SK-N-SH (cell line): ENCODE measurements around the gene CTBP1. TPM values are rescaled to one million over a fixed set of nuclear protein-coding genes. Genes with fewer than 3 reads are reported as not detected.

ENCODE experiments used
- CTCF ChIA-PET: fragments of 300-600, 350-600 bp; formaldehyde crosslinking; extraction: SDS; loops from one replicate; lab custom pipeline; 2021; lab: Yijun Ruan, JAX
- POLR2A ChIA-PET: fragments of 350-600 bp; sonication (Branson Sonifier 250); formaldehyde crosslinking; extraction: SDS; loops from one replicate; lab custom pipeline; 2020; ENCODE audit warnings: antibody characterized with exemption, inconsistent platforms; lab: Yijun Ruan, JAX
- DNase-seq: peaks from one replicate; pipeline ENCODE4 v3.0.0; 2012
- H2AFZ ChIP-seq: fragments of 200-600 bp; sonication (generic); 2 replicates; pipeline ENCODE4 v1.8.1; 2016; ENCODE audit warnings: antibody characterized with exemption, mild to moderate bottlenecking, low read depth
- H3F3A ChIP-seq: fragments of 200-600 bp; sonication (generic); replicated peaks from 2 replicates; pipeline ENCODE3; 2016; ENCODE audit warnings: antibody characterized with exemption, mild to moderate bottlenecking; ENCODE audit not compliant: insufficient read depth
- H3K27ac ChIP-seq, 2 experiments: fragments of 200-500 bp in 1 of 2; fragments of 200-600 bp in 1 of 2; sonication (Bioruptor generic) in 1 of 2; sonication (generic), shearing (Covaris generic) in 1 of 2; 2 replicates each; pipeline versions ENCODE4 v1.5.1 to v1.6.1; 2014 to 2016; ENCODE audit warnings: low read depth in 2 of 2, inconsistent platforms in 1 of 2, low read length in 1 of 2, mild to moderate bottlenecking in 1 of 2, mixed read lengths in 1 of 2
- H3K27me3 ChIP-seq: fragments of 200-600 bp; sonication (generic), shearing (Covaris generic); 2 replicates; pipeline ENCODE4 v1.6.1; 2016; ENCODE audit warnings: mixed run types; ENCODE audit not compliant: insufficient read depth
- H3K36me3 ChIP-seq, 2 experiments: fragments of 200-500 bp in 1 of 2; fragments of 200-600 bp in 1 of 2; sonication (Bioruptor generic) in 1 of 2; sonication (generic) in 1 of 2; replicated peaks in 1 of 2; 2 replicates each; pipeline versions ENCODE3 to v1.5.1; 2014 to 2016; ENCODE audit warnings: low read length in 1 of 2, mild to moderate bottlenecking in 1 of 2; ENCODE audit not compliant: insufficient read depth in 2 of 2, control insufficient read depth in 1 of 2
- H3K4me1 ChIP-seq, 2 experiments: fragments of 200-500 bp in 1 of 2; fragments of 200-600 bp in 1 of 2; sonication (Bioruptor generic) in 1 of 2; sonication (generic), shearing (Covaris generic) in 1 of 2; 2 replicates each; pipeline versions ENCODE4 v1.5.1 to v1.6.1; 2014 to 2016; ENCODE audit warnings: low read depth in 1 of 2, low read length in 1 of 2, mixed run types in 1 of 2; ENCODE audit not compliant: insufficient read depth in 2 of 2, control insufficient read depth in 1 of 2
- H3K4me2 ChIP-seq: fragments of 200-600 bp; sonication (generic), shearing (Covaris generic); 2 replicates; pipeline ENCODE4 v1.6.1; 2017; ENCODE audit warnings: mixed run types
- H3K4me3 ChIP-seq, 2 experiments: fragments of 200-500 bp in 1 of 2; fragments of 200-600 bp in 1 of 2; sonication (Bioruptor generic) in 1 of 2; sonication (generic), shearing (Covaris generic) in 1 of 2; 2 replicates each; pipeline versions ENCODE4 v1.5.1 to v1.8.1; 2014 to 2016; ENCODE audit warnings: low read depth in 2 of 2, inconsistent platforms in 1 of 2, low read length in 1 of 2, mild to moderate bottlenecking in 1 of 2, mixed read lengths in 1 of 2, moderate library complexity in 1 of 2
- H3K79me2 ChIP-seq: fragments of 200-600 bp; sonication (generic); 2 replicates; pipeline ENCODE4 v1.8.1; 2017; ENCODE audit warnings: mild to moderate bottlenecking; ENCODE audit not compliant: insufficient read depth
- H3K9ac ChIP-seq: fragments of 200-600 bp; sonication (generic); 2 replicates; pipeline ENCODE4 v1.6.1; 2017; ENCODE audit warnings: mixed run types
- H3K9me2 ChIP-seq: fragments of 200-600 bp; sonication (generic); 2 replicates; pipeline ENCODE4 v1.6.1; 2017; ENCODE audit warnings: mixed run types
- H3K9me3 ChIP-seq: fragments of 200-600 bp; sonication (generic); 2 replicates; pipeline ENCODE4 v1.6.1; 2017; ENCODE audit warnings: mixed run types, mild to moderate bottlenecking, moderate library complexity
- H4K20me1 ChIP-seq: fragments of 200-600 bp; sonication (generic); 2 replicates; pipeline ENCODE4 v1.6.1; 2017; ENCODE audit warnings: mild to moderate bottlenecking, mixed run types; ENCODE audit not compliant: insufficient read depth
- CHD2 ChIP-seq: fragments of 150-350 bp; IDR thresholded peaks from 2 replicates; pipeline ENCODE4 v1.6.1; 2018; ENCODE audit warnings: low read length; ENCODE audit not compliant: partially characterized antibody
- EP300 ChIP-seq, 2 experiments: IDR thresholded peaks; 2 replicates each; pipeline versions ENCODE4 v1.4.0 to v1.6.1; 2012; ENCODE audit warnings: borderline replicate concordance in 1 of 2, low read depth in 1 of 2, low read length in 1 of 2
- FOSL2 ChIP-seq: IDR thresholded peaks from 2 replicates; pipeline ENCODE4 v1.4.0; 2012; ENCODE audit warnings: low read depth, mild to moderate bottlenecking, moderate library complexity, borderline replicate concordance
- GABPA ChIP-seq: IDR thresholded peaks from 2 replicates; pipeline ENCODE4 v1.4.0; 2012; ENCODE audit warnings: low read depth, mild to moderate bottlenecking
- IRF3 ChIP-seq: fragments of 150-350 bp; IDR thresholded peaks from 2 replicates; pipeline ENCODE4 v1.6.1; 2016; ENCODE audit warnings: mild to moderate bottlenecking, low read depth, low read length
- JUND ChIP-seq: IDR thresholded peaks from 2 replicates; pipeline ENCODE4 v1.4.0; 2012
- MAX ChIP-seq: IDR thresholded peaks from 2 replicates; pipeline ENCODE4 v1.4.0; 2012; ENCODE audit warnings: low read depth
- MEF2A ChIP-seq: IDR thresholded peaks from 2 replicates; pipeline ENCODE4 v1.4.0; 2012; ENCODE audit warnings: low read depth, borderline replicate concordance
- NFIC ChIP-seq: IDR thresholded peaks from 2 replicates; pipeline ENCODE4 v1.4.0; 2012; ENCODE audit warnings: borderline replicate concordance
- NRF1 ChIP-seq: IDR thresholded peaks from 2 replicates; pipeline ENCODE4 v1.6.1; 2012; ENCODE audit warnings: low read depth, mild to moderate bottlenecking, low read length
- PBX3 ChIP-seq: IDR thresholded peaks from 2 replicates; pipeline ENCODE4; 2012
- POLR2AphosphoS5 ChIP-seq: IDR thresholded peaks from 2 replicates; pipeline ENCODE4 v1.6.1; 2012; ENCODE audit warnings: low read depth, low read length
- RAD21 ChIP-seq: IDR thresholded peaks from 2 replicates; pipeline ENCODE4 v1.6.1; 2012; ENCODE audit warnings: mild to moderate bottlenecking, low read length
- RXRA ChIP-seq: IDR thresholded peaks from 2 replicates; pipeline ENCODE4 v1.4.0; 2012; ENCODE audit warnings: low read depth, mild to moderate bottlenecking, borderline replicate concordance
- SMC3 ChIP-seq: IDR thresholded peaks from 2 replicates; pipeline ENCODE4 v1.6.1; 2012; ENCODE audit warnings: low read depth, low read length, improper control_type of control experiment
- TAF1 ChIP-seq: IDR thresholded peaks from 2 replicates; pipeline ENCODE4 v1.6.1; 2012; ENCODE audit warnings: low read depth, mild to moderate bottlenecking, low read length, moderate library complexity, borderline replicate concordance
- TCF12 ChIP-seq: IDR thresholded peaks from 2 replicates; pipeline ENCODE4 v1.4.0; 2012
- TEAD4 ChIP-seq: IDR thresholded peaks from 2 replicates; pipeline ENCODE4 v1.4.0; 2012; ENCODE audit warnings: mild to moderate bottlenecking, borderline replicate concordance; ENCODE audit not compliant: insufficient read depth
- USF1 ChIP-seq: IDR thresholded peaks from 2 replicates; pipeline ENCODE4 v1.4.0; 2012; ENCODE audit warnings: low read depth, borderline replicate concordance
- USF2 ChIP-seq: fragments of 150-350 bp; IDR thresholded peaks from 2 replicates; pipeline ENCODE4 v1.6.1; 2017; ENCODE audit warnings: antibody characterized with exemption, low read length, low read depth, borderline replicate concordance
- YY1 ChIP-seq: IDR thresholded peaks from 2 replicates; pipeline ENCODE4 v1.4.0; 2012; ENCODE audit warnings: low read depth, mild to moderate bottlenecking
- WGBS: methylation state at CpG from one replicate; pipeline ENCODE4 v1.1.6; 2017; ENCODE audit warnings: low lambda C conversion rate; 5-methylcytosine and 5-hydroxymethylcytosine counted together
- polyA plus RNA-seq, 3 experiments: library from polyadenylated mRNA; depleted of rRNA; stranded (reverse); fragments of >200 nt; gene quantifications; 2 replicates each; pipeline ENCODE4 v1.2.3, GENCODE V29; 2012

The CTBP1 gene
- polyA plus RNA-seq, 1 of the 3 experiments (the other 2 are of a cell fraction): 183 TPM

GRCh38 chr4:1229117-1229849 lies 19.6 kb downstream of the CTBP1 start (continued):
- TF ChIP-seq USF1 (no peak), CHD2 (no peak), NFIC (no peak), POLR2AphosphoS5 (no peak), GABPA (no peak)
- TF ChIP-seq, all 33 proteins: peak for 0

- Histone ChIP-seq H3K4me3 (no peak overlapping the region), H3K9me2 (no peaks in the 10 kb centered on the region), H2AFZ (no peak overlapping the region), H3K27me3 (no peaks in the 10 kb centered on the region), H3F3A (no peaks in the 10 kb centered on the region), H3K9me3 (no peaks in the 10 kb centered on the region), H3K27ac (no peak overlapping the region), H3K36me3 (peaks cover 12 to 76% of the 10 kb centered on the region in 2 experiments), H3K4me1 (peaks cover 0 to 2% of the 10 kb centered on the region in 2 experiments; a peak in 1 of 4 replicates), H3K79me2 (0 out of 2 replicates have a peak, but pooled peaks cover 8% of the 10 kb centered on the region), H3K9ac (no peak overlapping the region), H4K20me1 (peaks cover 8% of the 10 kb centered on the region), H3K4me2 (no peak overlapping the region)
- ChIA-PET CTCF (no interaction called here), POLR2A (no interaction called here)
- no peak for DNase-seq
- TF ChIP-seq TEAD4: no peak
- WGBS: 96% methylated on average over 16 of the region's 16 CpGs
These were observed 21.1 kb downstream of the CTBP1 start for GRCh38 chr4:1227816-1228215.

GRCh38 chr4:1226598-1226997 lies 22.3 kb downstream of the CTBP1 start:
- 98% methylated on average over 12 of the region's 16 CpGs for WGBS
- Histone ChIP-seq H3K9me2 (no peaks in the 10 kb centered on the region), H3K4me3 (no peak overlapping the region), H3K79me2 (0 out of 2 replicates have a peak, but pooled peaks cover 8% of the 10 kb centered on the region), H3K4me1 (no peaks in the 10 kb centered on the region; a peak in 1 of 4 replicates), H3K4me2 (no peak overlapping the region), H4K20me1 (peaks cover 4% of the 10 kb centered on the region; the same call in 1 of the 2 replicates), H2AFZ (no peak overlapping the region), H3F3A (no peaks in the 10 kb centered on the region), H3K36me3 (peaks cover 12 to 74% of the 10 kb centered on the region in 2 experiments), H3K27ac (no peak overlapping the region), H3K27me3 (no peaks in the 10 kb centered on the region), H3K9ac (no peak overlapping the region), H3K9me3 (no peaks in the 10 kb centered on the region)
- POLR2A ChIA-PET: no interaction called here
- CTCF ChIA-PET: no interaction called here
- DNase-seq: no peak
- TF ChIP-seq MAX (no peak), JUND (no peak), NRF1 (no peak), TCF12 (no peak), PBX3 (no peak), EP300 (IDR thresholded peaks at IDR 0.05; ENCODE audit: borderline replicate concordance in 1 of 2, low read depth in 1 of 2, low read length in 1 of 2) (no peak), RXRA (no peak), SMC3 (no peak), RAD21 (no peak), TAF1 (no peak), TEAD4 (no peak), YY1 (no peak), GABPA (no peak), IRF3 (no peak), USF2 (no peak), USF1 (no peak), FOSL2 (no peak), MEF2A (no peak)
